DND-41 (cell line): ENCODE data around the gene TTBK1.

Experiments used
- ATAC-seq: fragments of 200-7000 bp; cut with Tn5 transposase; 3 replicates; pipeline ENCODE4 v1.9.1; 2021; ENCODE audit warnings: low read depth; ENCODE audit not compliant: insufficient read depth
- DNase-seq: peaks from one replicate; pipeline ENCODE4 v3.0.0-alpha.2; 2020
- H2AFZ ChIP-seq: 2 replicates; pipeline ENCODE4 v1.6.0; 2012; ENCODE audit warnings: low read depth, low read length
- H3K27ac ChIP-seq: 2 replicates; pipeline ENCODE4 v1.5.1; 2012; ENCODE audit warnings: low read length, inconsistent platforms
- H3K27me3 ChIP-seq: fragments of 200-600 bp; sonication (generic); 2 replicates; pipeline ENCODE4 v1.6.0; 2012; ENCODE audit warnings: low read length, mild to moderate bottlenecking, inconsistent platforms; ENCODE audit not compliant: insufficient read depth, poor library complexity
- H3K36me3 ChIP-seq: 2 replicates; pipeline ENCODE4 v1.5.1; 2012; ENCODE audit warnings: low read length, inconsistent platforms; ENCODE audit not compliant: insufficient read depth
- H3K4me1 ChIP-seq: 2 replicates; pipeline ENCODE4 v1.5.1; 2012; ENCODE audit warnings: mild to moderate bottlenecking, low read length; ENCODE audit not compliant: insufficient read depth
- H3K4me2 ChIP-seq: 2 replicates; pipeline ENCODE4 v1.6.0; 2012; ENCODE audit warnings: mild to moderate bottlenecking, moderate library complexity, low read length, inconsistent platforms; ENCODE audit not compliant: insufficient read depth
- H3K4me3 ChIP-seq, 2 experiments: fragments of 200-600 bp in 1 of 2; shearing (Covaris generic) in 1 of 2; 2 replicates each; pipeline ENCODE4 v1.5.1; 2012 to 2016; ENCODE audit warnings: inconsistent platforms in 2 of 2, low read length in 2 of 2, mild to moderate bottlenecking in 2 of 2, low read depth in 1 of 2, moderate library complexity in 1 of 2
- H3K79me2 ChIP-seq: 2 replicates; pipeline ENCODE4 v1.6.0; 2012; ENCODE audit warnings: low read length, inconsistent platforms; ENCODE audit not compliant: insufficient read depth
- H3K9ac ChIP-seq: 2 replicates; pipeline ENCODE4 v1.6.0; 2012; ENCODE audit warnings: low read depth, mild to moderate bottlenecking, inconsistent platforms, low read length, moderate library complexity
- H3K9me3 ChIP-seq: 2 replicates; pipeline ENCODE4 v1.5.1; 2012; ENCODE audit warnings: low read length, moderate library complexity, mild to moderate bottlenecking, inconsistent platforms; ENCODE audit not compliant: insufficient read depth, severe bottlenecking
- H4K20me1 ChIP-seq: 2 replicates; pipeline ENCODE4 v1.6.0; 2012; ENCODE audit warnings: low read length; ENCODE audit not compliant: insufficient read depth
- CTCF ChIP-seq: IDR thresholded peaks from 2 replicates; pipeline ENCODE4 v1.5.1; 2012; ENCODE audit warnings: borderline replicate concordance, low read length, moderate library complexity, mild to moderate bottlenecking; ENCODE audit not compliant: poor library complexity, severe bottlenecking; ENCODE audit errors: extremely low read depth
- EZH2 ChIP-seq: IDR thresholded peaks from 3 replicates; pipeline ENCODE4 v1.6.1; 2012; ENCODE audit warnings: borderline replicate concordance, low read depth, mild to moderate bottlenecking, moderate library complexity, low read length, inconsistent platforms; ENCODE audit not compliant: severe bottlenecking

The TTBK1 gene

GRCh38 chr6:43265564-43265963, 22.3 kb downstream of the TTBK1 start:
- Histone ChIP-seq H3K9ac (no peak overlapping the region), H3K4me3 (no peak overlapping the region), H3K27ac (no peak overlapping the region), H3K4me2 (no peak overlapping the region), H3K9me3 (no peaks in the 10 kb centered on the region), H3K4me1 (peaks cover 14% of the 10 kb centered on the region), H3K79me2 (no peaks in the 10 kb centered on the region), H3K27me3 (peaks cover 42% of the 10 kb centered on the region), H2AFZ (no peak overlapping the region), H3K36me3 (no peaks in the 10 kb centered on the region), H4K20me1 (peaks cover 4% of the 10 kb centered on the region; the same call in 1 of the 2 replicates)
- TF ChIP-seq CTCF (no peak), EZH2 (no peak)
- ATAC-seq, result no peak
- DNase-seq, result no peak

GRCh38 chr6:43267619-43268354, 24.5 kb downstream of the TTBK1 start:
- TF ChIP-seq CTCF (no peak), EZH2 (no peak)
- Histone ChIP-seq H3K4me2 (no peak overlapping the region), H3K79me2 (no peaks in the 10 kb centered on the region), H3K36me3 (no peaks in the 10 kb centered on the region), H4K20me1 (peaks cover 4% of the 10 kb centered on the region; the same call in 1 of the 2 replicates), H3K4me3 (no peak overlapping the region), H3K27ac (no peak overlapping the region), H3K9me3 (no peaks in the 10 kb centered on the region), H2AFZ (no peak overlapping the region), H3K4me1 (peaks cover 14% of the 10 kb centered on the region), H3K27me3 (peaks cover 44% of the 10 kb centered on the region), H3K9ac (no peak overlapping the region)
- no peak for DNase-seq
- no peak for ATAC-seq

- DNase-seq (no peak), ATAC-seq (no peak)
- Histone ChIP-seq H3K27me3 (peaks cover 44% of the 10 kb centered on the region), H3K79me2 (no peaks in the 10 kb centered on the region), H3K36me3 (no peaks in the 10 kb centered on the region), H3K4me1 (peaks cover 14% of the 10 kb centered on the region), H3K9me3 (no peaks in the 10 kb centered on the region), H4K20me1 (peaks cover 4% of the 10 kb centered on the region; the same call in 1 of the 2 replicates), H2AFZ (no peak overlapping the region), H3K9ac (no peak overlapping the region), H3K4me3 (no peak overlapping the region), H3K4me2 (no peak overlapping the region), H3K27ac (no peak overlapping the region)
- TF ChIP-seq CTCF (no peak), EZH2 (no peak)
These were observed 25.0 kb downstream of the TTBK1 start for GRCh38 chr6:43268355-43268700.
